ENCODE data around the gene CRYL1.

CRYL1 gene

GRCh38 chr13:20394169-20394501, 131.5 kb downstream of the CRYL1 start:
- in situ Hi-C loops (cut with HindIII; ENCODE audit: low pct_unique_long_range_greater_than_20kb, low sequenced_read_pairs) = no loop called here
- no peak for TF ChIP-seq JUND (IDR thresholded peaks at IDR 0.05; ENCODE audit: low read depth)
- no peak for DNase-seq (ENCODE audit: low read depth in 1 of 2, low spot score in 1 of 2)

- TF ChIP-seq JUND (IDR thresholded peaks at IDR 0.05; ENCODE audit: low read depth) = no peak
- no peak for DNase-seq (ENCODE audit: low read depth in 1 of 2, low spot score in 1 of 2)
- in situ Hi-C loops (cut with HindIII; ENCODE audit: low pct_unique_long_range_greater_than_20kb, low sequenced_read_pairs) = no loop called here
Measured at GRCh38 chr13:20393273-20394168, 132.1 kb downstream of the CRYL1 start.

- no peak for TF ChIP-seq JUND (IDR thresholded peaks at IDR 0.05; ENCODE audit: low read depth)
- in situ Hi-C loops (cut with HindIII; ENCODE audit: low pct_unique_long_range_greater_than_20kb, low sequenced_read_pairs) = no loop called here
- no peak for DNase-seq (ENCODE audit: low read depth in 1 of 2, low spot score in 1 of 2)
Measured at GRCh38 chr13:20392530-20392929, 133.1 kb downstream of the CRYL1 start.

GRCh38 chr13:20391597-20392452, 133.8 kb downstream of the CRYL1 start:
- in situ Hi-C loops (cut with HindIII; ENCODE audit: low pct_unique_long_range_greater_than_20kb, low sequenced_read_pairs) = no loop called here
- DNase-seq (ENCODE audit: low read depth in 1 of 2, low spot score in 1 of 2) = peak; percentile 54 to 83

GRCh38 chr13:20390526-20391175, 135.0 kb downstream of the CRYL1 start:
- no peak for DNase-seq (ENCODE audit: low read depth in 1 of 2, low spot score in 1 of 2)
- in situ Hi-C loops (cut with HindIII; ENCODE audit: low pct_unique_long_range_greater_than_20kb, low sequenced_read_pairs) = no loop called here
- TF ChIP-seq JUND (IDR thresholded peaks at IDR 0.05; ENCODE audit: low read depth) = no peak

More at GRCh38 chr13:20391597-20392452, 133.8 kb downstream of the CRYL1 start:
- TF ChIP-seq JUND (IDR thresholded peaks at IDR 0.05; ENCODE audit: low read depth) = no peak

GRCh38 chr13:20389696-20390525, 135.7 kb downstream of the CRYL1 start:
- TF ChIP-seq JUND (IDR thresholded peaks at IDR 0.05; ENCODE audit: low read depth) = no peak
- in situ Hi-C loops (cut with HindIII; ENCODE audit: low pct_unique_long_range_greater_than_20kb, low sequenced_read_pairs) = no loop called here
- no peak for DNase-seq (ENCODE audit: low read depth in 1 of 2, low spot score in 1 of 2)

GRCh38 chr13:20388184-20388583, 137.5 kb downstream of the CRYL1 start:
- no peak for DNase-seq (ENCODE audit: low read depth in 1 of 2, low spot score in 1 of 2)
- in situ Hi-C loops (cut with HindIII; ENCODE audit: low pct_unique_long_range_greater_than_20kb, low sequenced_read_pairs) = no loop called here
- no peak for TF ChIP-seq JUND (IDR thresholded peaks at IDR 0.05; ENCODE audit: low read depth)

GRCh38 chr13:20387441-20387971, 138.2 kb downstream of the CRYL1 start:
- TF ChIP-seq JUND (IDR thresholded peaks at IDR 0.05; ENCODE audit: low read depth) = no peak
- in situ Hi-C loops (cut with HindIII; ENCODE audit: low pct_unique_long_range_greater_than_20kb, low sequenced_read_pairs) = no loop called here
- DNase-seq (ENCODE audit: low read depth in 1 of 2, low spot score in 1 of 2) = no peak

- TF ChIP-seq JUND (IDR thresholded peaks at IDR 0.05; ENCODE audit: low read depth) = no peak
- in situ Hi-C loops (cut with HindIII; ENCODE audit: low pct_unique_long_range_greater_than_20kb, low sequenced_read_pairs) = no loop called here
- DNase-seq (ENCODE audit: low read depth in 1 of 2, low spot score in 1 of 2) = no peak
Measured at GRCh38 chr13:20387006-20387405, 138.7 kb downstream of the CRYL1 start.

GRCh38 chr13:20383058-20383457, 142.6 kb downstream of the CRYL1 start:
- DNase-seq (ENCODE audit: low read depth in 1 of 2, low spot score in 1 of 2) = no peak
- no peak for TF ChIP-seq JUND (IDR thresholded peaks at IDR 0.05; ENCODE audit: low read depth)
- in situ Hi-C loops (cut with HindIII; ENCODE audit: low pct_unique_long_range_greater_than_20kb, low sequenced_read_pairs) = no loop called here

- no peak for DNase-seq (ENCODE audit: low read depth in 1 of 2, low spot score in 1 of 2)
- TF ChIP-seq JUND (IDR thresholded peaks at IDR 0.05; ENCODE audit: low read depth) = no peak
- in situ Hi-C loops (cut with HindIII; ENCODE audit: low pct_unique_long_range_greater_than_20kb, low sequenced_read_pairs) = no loop called here
Measured at GRCh38 chr13:20381401-20381800, 144.3 kb downstream of the CRYL1 start.

- in situ Hi-C loops (cut with HindIII; ENCODE audit: low pct_unique_long_range_greater_than_20kb, low sequenced_read_pairs) = no loop called here
- TF ChIP-seq JUND (IDR thresholded peaks at IDR 0.05; ENCODE audit: low read depth) = no peak
- DNase-seq (ENCODE audit: low read depth in 1 of 2, low spot score in 1 of 2) = no peak
Measured at GRCh38 chr13:20378721-20379120, 146.9 kb downstream of the CRYL1 start.
